ENCODE results near the gene INF2.

GRCh38 chr14:104747876-104748275, 58.5 kb downstream of the INF2 start:
- no peak for TF ChIP-seq TAF1 (IDR thresholded peaks at IDR 0.05; ENCODE audit: low read depth, low read length)
- TF ChIP-seq POLR2A (IDR thresholded peaks at IDR 0.05; ENCODE audit: low read depth, low read length) = no peak
- no peak for TF ChIP-seq POLR2AphosphoS5 (IDR thresholded peaks at IDR 0.05; ENCODE audit: low read depth, low read length)
- no peak for TF ChIP-seq POU2F2 (IDR thresholded peaks at IDR 0.05; ENCODE audit: low read depth, low read length)
- no peak for TF ChIP-seq SPI1 (IDR thresholded peaks at IDR 0.05; ENCODE audit: low read depth, low read length)
